ENCODE results near the gene MYL6.

DNA sequence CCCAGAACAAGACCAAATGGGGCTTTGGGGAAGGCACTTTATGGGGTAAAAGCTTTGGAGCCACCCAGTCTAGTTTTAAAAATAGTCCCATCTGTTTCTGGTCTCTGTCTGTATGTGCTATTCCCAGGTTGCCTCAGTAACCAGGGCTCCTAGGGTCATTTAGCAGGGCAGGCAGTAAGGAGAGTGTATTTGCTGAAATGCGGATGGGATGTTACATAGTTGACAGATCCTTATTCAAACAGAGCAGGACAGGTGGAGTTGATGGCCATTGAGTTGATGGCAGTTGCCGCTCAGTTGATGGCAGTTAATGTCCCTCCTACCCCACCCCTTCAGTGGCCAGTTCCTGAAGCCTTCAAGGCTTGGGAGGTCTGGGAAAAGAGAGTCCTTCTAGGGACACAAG, 35.5 kb upstream of the MYL6 start:
- TF ChIP-seq, protein P1, sequence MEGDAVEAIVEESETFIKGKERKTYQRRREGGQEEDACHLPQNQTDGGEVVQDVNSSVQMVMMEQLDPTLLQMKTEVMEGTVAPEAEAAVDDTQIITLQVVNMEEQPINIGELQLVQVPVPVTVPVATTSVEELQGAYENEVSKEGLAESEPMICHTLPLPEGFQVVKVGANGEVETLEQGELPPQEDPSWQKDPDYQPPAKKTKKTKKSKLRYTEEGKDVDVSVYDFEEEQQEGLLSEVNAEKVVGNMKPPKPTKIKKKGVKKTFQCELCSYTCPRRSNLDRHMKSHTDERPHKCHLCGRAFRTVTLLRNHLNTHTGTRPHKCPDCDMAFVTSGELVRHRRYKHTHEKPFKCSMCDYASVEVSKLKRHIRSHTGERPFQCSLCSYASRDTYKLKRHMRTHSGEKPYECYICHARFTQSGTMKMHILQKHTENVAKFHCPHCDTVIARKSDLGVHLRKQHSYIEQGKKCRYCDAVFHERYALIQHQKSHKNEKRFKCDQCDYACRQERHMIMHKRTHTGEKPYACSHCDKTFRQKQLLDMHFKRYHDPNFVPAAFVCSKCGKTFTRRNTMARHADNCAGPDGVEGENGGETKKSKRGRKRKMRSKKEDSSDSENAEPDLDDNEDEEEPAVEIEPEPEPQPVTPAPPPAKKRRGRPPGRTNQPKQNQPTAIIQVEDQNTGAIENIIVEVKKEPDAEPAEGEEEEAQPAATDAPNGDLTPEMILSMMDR (conservative IDR thresholded peaks at IDR 0.05) = no peak
- no peak for TF ChIP-seq ZFX (IDR thresholded peaks at IDR 0.05)
